CD4-positive, alpha-beta T cell treated with Interleukin-21 for 1 hour (primary cell): ENCODE data around the gene CLIC5.
"Not testable (repeated sequence)": the region's sequence is repeated elsewhere in the genome, so short reads cannot be mapped to it uniquely, and the experiment has no call there.

Experiments used
- DNase-seq: peaks from one replicate; pipeline ENCODE4 v3.0.0-alpha.2; 2020

The CLIC5 gene

GRCh38 chr6:45959534-45960145 lies 56.0 kb downstream of the CLIC5 start:
- DNase-seq = no peak

- DNase-seq = no peak
Observed at GRCh38 chr6:45956663-45957062, 59.0 kb downstream of the CLIC5 start.

DNA sequence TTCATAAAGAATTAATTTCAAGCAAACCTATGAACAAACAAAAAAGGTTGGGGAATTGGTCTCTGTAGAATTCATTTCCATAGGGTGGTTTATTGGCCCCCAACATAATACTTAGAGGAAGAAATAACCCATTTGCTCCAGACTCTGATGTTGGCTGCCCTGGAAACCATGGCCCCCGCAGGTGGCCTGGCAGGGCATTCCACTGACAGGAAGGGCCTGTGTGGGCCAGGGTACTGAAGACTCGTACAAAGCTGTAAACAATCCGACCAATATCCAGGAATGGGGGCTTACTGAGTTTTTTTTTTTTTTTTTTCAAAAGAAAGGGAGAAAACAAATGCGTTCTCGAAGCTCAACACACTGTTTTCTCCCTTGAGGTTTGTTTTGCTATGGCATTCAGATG lies 59.5 kb downstream of the CLIC5 start:
- no peak for DNase-seq

- DNase-seq = no peak
Observed at GRCh38 chr6:45955597-45955996, 60.1 kb downstream of the CLIC5 start.

DNA sequence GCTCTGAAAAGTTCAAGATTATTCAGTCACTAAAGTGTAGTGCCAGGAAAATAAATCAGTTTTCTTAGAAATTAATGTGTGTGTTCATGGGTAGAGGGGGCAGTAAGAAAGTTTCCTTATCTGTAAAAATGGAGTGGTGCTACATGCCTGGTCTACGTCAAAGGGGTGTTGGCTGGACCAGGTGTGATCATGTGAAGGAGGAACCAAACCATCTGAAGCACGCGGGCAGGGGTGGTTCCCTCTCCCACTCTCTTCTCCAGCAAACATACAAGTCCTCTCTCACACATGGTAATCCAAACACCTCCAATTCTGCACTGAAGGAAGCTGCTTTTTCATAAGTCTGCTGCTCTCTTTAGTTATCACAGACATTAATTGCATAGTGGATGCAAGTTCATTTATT lies 63.1 kb downstream of the CLIC5 start:
- DNase-seq = no peak

GRCh38 chr6:45952168-45952529 lies 63.5 kb downstream of the CLIC5 start:
- DNase-seq = no peak

DNA sequence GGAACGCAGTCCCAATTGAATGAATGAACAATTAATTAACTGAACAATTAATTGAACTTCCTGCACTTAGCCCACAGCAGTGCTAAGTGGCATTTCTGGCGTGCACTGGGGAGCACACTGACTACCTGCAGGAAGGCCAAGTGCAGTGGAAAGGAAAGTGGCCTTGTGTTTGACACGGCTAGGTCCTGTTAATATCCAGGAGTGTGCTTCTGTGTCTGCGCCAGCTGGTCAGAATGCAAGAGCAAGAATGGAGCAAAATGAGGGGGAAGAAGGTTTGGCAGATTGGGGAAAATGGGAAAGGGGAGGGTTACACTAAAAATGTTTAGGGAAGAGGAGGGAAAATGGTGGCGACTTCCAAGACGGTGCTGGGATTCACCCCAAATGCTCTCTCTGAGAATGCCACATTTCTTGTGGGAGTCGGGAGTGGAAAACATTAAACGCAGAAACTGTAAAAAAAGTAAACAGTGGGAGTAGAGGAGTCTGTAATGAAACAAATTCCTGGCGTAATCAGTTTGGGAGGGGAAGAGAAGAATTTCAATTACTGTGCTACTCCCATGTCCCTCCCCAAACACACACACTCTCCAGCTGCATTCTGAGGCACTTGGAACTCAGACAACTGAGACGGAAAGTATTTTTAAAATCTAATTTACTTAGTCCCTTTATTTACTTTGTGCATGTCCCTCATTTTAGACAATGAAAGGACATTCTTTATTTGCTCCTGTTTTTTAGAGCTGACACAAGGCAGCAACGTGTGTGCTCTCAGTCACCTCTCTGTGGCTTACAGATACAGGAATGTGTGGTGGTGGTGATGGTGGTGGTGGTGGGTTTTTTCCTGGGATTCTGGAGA lies 64.1 kb downstream of the CLIC5 start:
- no peak for DNase-seq

DNA sequence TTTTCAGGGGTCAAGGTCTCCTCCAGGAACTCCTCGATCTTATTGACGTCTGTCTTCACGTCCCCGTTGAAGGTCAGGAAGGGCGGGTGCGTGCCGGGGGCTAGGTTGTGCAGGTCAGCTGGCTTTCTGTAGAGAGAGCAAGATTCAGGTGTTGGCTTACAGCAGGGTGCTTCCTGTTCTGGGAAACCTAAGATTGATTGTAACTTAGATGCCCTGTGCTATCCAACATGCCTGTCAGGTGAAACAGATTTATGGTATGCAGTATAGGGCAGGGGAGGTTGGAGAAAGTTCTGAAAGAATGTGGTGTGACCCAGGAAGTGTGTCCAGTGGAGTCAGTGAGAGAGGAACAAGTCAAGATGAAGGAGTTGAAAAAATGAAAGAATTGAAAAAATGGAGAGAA lies 66.4 kb downstream of the CLIC5 start:
- DNase-seq = no peak

- DNase-seq = no peak
Observed at GRCh38 chr6:45947807-45948206, 67.9 kb downstream of the CLIC5 start.

DNA sequence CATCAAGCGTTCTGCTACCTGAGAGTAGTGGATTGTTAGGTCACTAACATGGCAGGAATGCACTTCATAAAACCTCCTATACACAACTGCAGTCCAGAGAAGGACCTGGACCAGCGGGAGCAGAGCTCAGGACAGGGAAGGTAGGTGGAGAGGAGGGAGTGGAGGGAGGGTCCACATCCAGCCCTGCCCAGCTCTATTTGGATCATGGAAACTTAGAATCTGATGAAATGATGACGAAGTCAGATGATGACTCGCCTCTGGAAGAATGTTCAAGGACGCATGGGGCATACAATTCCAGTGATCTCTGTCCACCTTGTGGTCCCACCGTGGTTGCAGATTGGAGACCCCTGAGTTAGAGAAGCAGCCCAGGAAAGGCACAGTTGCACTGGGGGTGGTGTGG lies 68.8 kb downstream of the CLIC5 start:
- no peak for DNase-seq

DNA sequence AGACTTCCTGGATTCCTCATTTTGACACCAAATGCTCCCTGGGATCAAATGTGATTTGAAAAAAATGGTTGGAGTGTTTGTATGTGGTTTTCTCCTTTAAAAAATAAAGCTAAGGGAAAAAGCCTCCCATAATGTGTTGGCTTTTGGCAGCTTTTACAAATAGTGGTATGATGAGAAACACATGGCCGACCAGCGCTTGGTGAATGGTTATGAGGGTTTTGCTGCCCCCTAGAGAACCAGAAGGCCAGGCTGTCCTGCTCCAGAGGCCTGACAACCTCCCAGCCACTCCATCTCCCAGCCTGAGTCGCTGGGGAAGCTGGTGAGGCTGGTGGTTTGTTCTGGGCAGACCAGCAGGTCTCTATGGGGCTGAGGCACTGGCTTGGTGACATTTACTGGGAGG lies 69.3 kb downstream of the CLIC5 start:
- no peak for DNase-seq

DNA sequence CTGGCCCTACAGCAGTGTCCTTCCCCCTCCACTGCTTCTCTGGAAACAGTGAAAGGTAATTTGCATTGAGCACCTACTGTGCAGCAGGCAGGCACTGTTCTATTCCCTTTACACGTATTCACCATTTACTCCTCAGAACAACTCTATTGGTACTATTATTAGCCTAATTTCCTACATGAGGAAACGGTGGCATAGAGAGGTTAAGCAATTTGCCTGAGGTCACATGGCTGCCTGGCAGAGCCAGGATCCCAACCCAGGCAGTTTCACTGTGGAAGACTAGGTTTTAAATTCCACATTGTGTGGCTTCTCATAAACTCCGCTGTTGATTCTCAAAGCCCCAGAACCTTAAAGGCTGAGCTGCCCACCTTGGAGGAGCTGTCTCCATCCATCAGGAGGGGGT lies 72.7 kb downstream of the CLIC5 start:
- DNase-seq = no peak

DNA sequence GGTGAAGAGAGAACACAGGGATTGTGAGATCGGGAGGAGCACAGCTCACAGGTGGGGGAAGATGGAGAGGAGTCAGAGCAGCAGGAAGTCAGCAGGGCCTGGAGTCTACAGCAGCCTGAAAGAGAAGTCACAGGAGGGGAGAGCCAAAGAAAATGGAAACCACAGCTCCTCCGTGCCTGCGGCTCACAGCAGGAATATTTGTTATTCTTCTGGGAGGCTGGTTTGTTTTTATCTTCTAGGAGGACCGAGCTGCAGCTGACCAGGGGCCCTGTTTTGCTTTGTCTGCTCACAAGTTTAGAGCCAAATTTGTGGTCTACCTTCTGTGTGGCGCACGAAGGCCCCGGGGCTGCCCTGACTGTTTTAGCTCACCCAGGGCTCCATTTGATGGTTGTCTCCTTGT lies 81.8 kb downstream of the CLIC5 start:
- no peak for DNase-seq

DNA sequence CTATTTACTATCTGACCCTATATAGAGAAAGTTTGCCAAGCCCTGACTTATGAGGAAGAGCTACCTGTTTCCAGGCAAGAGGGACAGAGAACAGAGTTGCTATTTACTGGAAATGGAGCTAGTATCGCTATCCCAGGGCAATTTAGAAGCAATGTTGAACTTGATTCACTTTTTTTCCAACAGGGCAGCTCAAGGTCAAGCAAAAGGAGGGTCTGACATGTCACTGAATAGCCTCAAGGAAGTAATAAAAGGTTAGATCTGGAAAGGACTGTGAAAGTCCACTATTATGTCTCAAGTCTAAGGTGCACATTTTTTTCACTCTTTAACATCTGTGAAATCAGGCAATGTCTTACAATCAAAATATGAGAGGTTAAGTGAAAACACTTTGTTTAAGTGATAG lies 84.4 kb downstream of the CLIC5 start:
- no peak for DNase-seq

GRCh38 chr6:45930420-45931040 lies 85.1 kb downstream of the CLIC5 start:
- peak; percentile 58 for DNase-seq

DNA sequence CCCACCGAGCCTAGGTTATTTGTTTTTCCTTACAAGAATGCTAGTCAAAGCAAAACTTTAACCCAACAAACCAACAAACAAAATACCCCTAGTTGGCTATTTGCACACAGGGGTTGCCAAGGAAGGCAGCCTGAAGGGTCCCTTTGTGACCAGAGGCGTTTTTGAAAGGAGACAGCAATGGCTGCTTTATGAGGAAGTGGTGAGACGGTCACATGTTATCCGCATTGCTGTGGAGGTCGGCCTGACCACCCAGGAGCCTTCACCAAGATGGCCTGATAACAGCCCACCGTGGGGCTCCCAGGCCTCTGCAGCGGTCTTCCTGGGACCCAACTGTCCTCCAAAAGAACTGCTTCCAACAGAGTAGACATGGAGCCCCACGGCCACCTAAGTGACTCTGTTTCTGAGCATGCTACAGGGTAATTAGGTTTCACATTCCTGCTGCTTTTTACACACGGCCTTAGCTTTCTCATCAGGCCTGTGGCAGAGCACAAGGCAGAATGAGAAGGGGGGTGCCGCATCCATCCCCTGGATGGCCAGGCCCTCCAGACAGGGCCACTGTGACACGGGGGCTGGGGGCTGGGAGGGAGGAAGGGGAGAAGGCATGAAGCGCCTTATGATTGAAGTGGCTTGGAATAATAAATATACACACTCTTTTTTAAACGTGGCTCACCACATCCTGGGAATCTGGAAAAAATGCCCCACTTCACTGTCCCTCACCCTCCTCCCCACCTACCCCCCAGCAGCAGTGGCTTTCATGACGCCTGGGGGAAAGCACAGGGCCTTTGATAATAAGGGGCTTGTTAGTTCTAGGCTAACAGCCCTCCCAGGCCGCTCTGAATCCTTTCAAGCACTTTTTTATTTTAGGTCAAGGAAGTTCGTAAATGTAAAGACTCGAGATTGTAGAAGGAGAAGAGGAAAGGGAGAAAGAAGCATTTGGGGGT lies 86.0 kb downstream of the CLIC5 start:
- no peak for DNase-seq

DNA sequence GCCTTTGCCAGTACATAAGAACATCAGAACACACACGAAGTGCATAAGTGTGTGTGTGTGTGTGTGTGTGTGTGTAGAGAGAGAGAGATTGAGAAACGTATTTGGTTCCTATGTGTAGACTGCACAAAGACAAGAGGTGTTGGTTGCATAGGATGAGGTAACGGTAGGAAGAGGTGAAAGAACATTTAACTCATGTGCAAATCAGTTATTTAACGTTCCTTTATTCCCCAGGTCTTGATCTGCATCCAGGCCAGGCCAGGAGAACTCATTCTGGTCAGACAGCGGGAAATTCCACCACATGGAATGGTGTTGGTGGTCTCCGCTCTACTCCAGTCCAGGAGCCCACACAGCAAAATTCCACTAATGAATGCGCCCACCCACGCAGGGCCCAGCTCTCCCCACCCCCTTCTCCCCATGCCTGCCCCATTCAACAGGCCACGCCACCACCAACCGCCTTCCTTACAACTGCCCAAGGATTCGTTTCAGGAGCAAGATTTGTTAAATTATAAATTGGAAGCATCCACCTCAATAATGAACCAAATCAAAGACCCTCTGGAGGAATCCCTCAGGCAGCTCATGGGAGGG lies 86.8 kb downstream of the CLIC5 start:
- no peak for DNase-seq

- no peak for DNase-seq
Observed at GRCh38 chr6:45927421-45928320, 88.0 kb downstream of the CLIC5 start.

GRCh38 chr6:45926423-45926822 lies 89.2 kb downstream of the CLIC5 start:
- not testable (repeated sequence) for DNase-seq

DNA sequence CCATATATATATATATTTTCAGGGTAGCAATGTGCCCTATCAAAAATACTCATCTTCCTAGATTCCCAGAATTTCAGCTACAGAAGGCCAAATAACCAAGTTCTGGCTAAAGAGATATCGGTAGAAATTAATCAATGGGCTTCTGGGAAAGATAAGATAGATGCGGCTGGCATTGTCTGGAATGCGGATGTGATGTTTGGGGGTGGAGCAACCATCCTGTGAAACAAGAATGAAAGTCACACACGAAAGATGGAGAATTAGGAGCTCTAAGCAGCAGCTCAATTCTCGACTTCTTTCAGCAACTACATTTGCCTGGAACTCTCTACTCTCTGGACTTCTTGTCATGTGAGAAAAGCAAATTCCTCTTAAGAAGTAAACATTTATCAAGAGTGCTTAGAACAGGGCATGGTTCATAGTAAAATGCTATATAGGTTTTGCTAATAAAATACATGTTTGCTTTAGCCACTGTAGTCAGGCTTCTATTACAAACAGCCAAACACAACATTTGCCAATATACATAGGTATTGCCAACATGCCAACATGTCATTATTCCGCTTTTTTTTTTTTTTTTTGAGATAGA lies 90.8 kb downstream of the CLIC5 start:
- DNase-seq = no peak

GRCh38 chr6:45923831-45924391 lies 91.7 kb downstream of the CLIC5 start:
- DNase-seq = no peak
